Fibroblast of lung (primary cell): ENCODE results near the gene AKAP6. TPM values are rescaled to one million over a fixed set of nuclear protein-coding genes. Genes with fewer than 3 reads are reported as not detected.
A peak's percentile ranks its signal among the peaks of the same experiment; 100 is the strongest.

Experiments
- DNase-seq, 2 donors: peaks; one replicate each; pipeline versions ENCODE4 v3.0.0 to v3.0.0-alpha.2; 2010; ENCODE audit warnings: low read depth in 2 of 2
- H2AFZ ChIP-seq: 2 replicates; pipeline ENCODE4 v1.5.1; 2012; ENCODE audit warnings: low read length, control low read depth, inconsistent platforms
- H3K27ac ChIP-seq: 2 replicates; pipeline ENCODE4 v1.5.1; 2011; ENCODE audit warnings: low read length, control low read depth; ENCODE audit not compliant: insufficient read depth
- H3K27me3 ChIP-seq: 2 replicates; pipeline ENCODE4 v1.5.1; 2011; ENCODE audit warnings: mild to moderate bottlenecking, low read length; ENCODE audit not compliant: control insufficient read depth, insufficient read depth
- H3K36me3 ChIP-seq: 2 replicates; pipeline ENCODE4 v1.5.1; 2011; ENCODE audit warnings: low read length; ENCODE audit not compliant: control insufficient read depth, insufficient read depth
- H3K4me1 ChIP-seq: 2 replicates; pipeline ENCODE4 v1.5.1; 2011; ENCODE audit warnings: low read length; ENCODE audit not compliant: control insufficient read depth, insufficient read depth; ENCODE audit errors: extremely low read depth
- H3K4me2 ChIP-seq: 2 replicates; pipeline ENCODE4 v1.5.1; 2011; ENCODE audit warnings: low read length, control low read depth; ENCODE audit not compliant: insufficient read depth; ENCODE audit errors: extremely low read depth
- H3K4me3 ChIP-seq, 4 experiments: fragments of 200-600 bp in 1 of 4; sonication (generic) in 1 of 4; replicated peaks in 1 of 4; 2 replicates each; pipeline ENCODE4 v1.5.1; 2011 to 2016; ENCODE audit warnings: low read length in 4 of 4, low read depth in 3 of 4, mild to moderate bottlenecking in 3 of 4, control low read depth in 2 of 4, inconsistent platforms in 1 of 4, mixed read lengths in 1 of 4; ENCODE audit not compliant: insufficient read depth in 1 of 4; ENCODE audit errors: control extremely low read depth in 1 of 4
- H3K79me2 ChIP-seq: 2 replicates; pipeline ENCODE4 v1.5.1; 2012; ENCODE audit warnings: mild to moderate bottlenecking, low read length, inconsistent platforms; ENCODE audit not compliant: control insufficient read depth, insufficient read depth
- H3K9ac ChIP-seq: 2 replicates; pipeline ENCODE4 v1.5.1; 2011; ENCODE audit warnings: mild to moderate bottlenecking, low read length, control low read depth; ENCODE audit not compliant: insufficient read depth
- H3K9me3 ChIP-seq: 2 replicates; pipeline ENCODE4 v1.5.1; 2012; ENCODE audit warnings: low read depth, low read length; ENCODE audit not compliant: control insufficient read depth, insufficient read depth
- H4K20me1 ChIP-seq: 2 replicates; pipeline ENCODE4 v1.5.1; 2011; ENCODE audit warnings: low read length; ENCODE audit not compliant: control insufficient read depth, insufficient read depth; ENCODE audit errors: extremely low read depth
- CTCF ChIP-seq, 2 donors: IDR thresholded peaks in 1 of 2; conservative IDR thresholded peaks in 1 of 2; 1 replicate in 1 of 2; 2 replicates in 1 of 2; pipeline ENCODE4 v1.5.1; 2011 to 2012; ENCODE audit warnings: low read length in 2 of 2, control low read depth in 1 of 2, inconsistent platforms in 1 of 2, low read depth in 1 of 2, mild to moderate bottlenecking in 1 of 2
- EZH2 ChIP-seq: IDR thresholded peaks from 2 replicates; pipeline ENCODE4 v1.5.1; 2012; ENCODE audit warnings: low read length, control low read depth, mild to moderate bottlenecking; ENCODE audit errors: missing control alignments
- polyA plus RNA-seq, 2 donors: library from polyadenylated mRNA; depleted of rRNA in 1 of 2; stranded (reverse) in 1 of 2; unstranded in 1 of 2; fragments of >200 nt; gene quantifications; 2 replicates each; pipeline ENCODE4 v1.2.1, GENCODE V29; 2011 to 2012; ENCODE audit warnings: missing spikeins in 1 of 2
- total RNA-seq: library from RNA; depleted of rRNA; stranded (reverse); fragments of >200 nt; gene quantifications from 2 replicates; pipeline ENCODE4 v1.2.1, GENCODE V29; 2014

AKAP6 gene
- total and polyA plus RNA-seq, 2 donors (not counting 1 experiment from before 2014, with no cell fraction given), result 3.3 to 10.9 TPM

- Histone ChIP-seq H3K4me1 (peaks cover 9% of the 10 kb centered on the region), H3K36me3 (no peaks in the 10 kb centered on the region), H3K4me2 (no peak overlapping the region), H3K27ac (no peak overlapping the region), H3K9me3 (no peaks in the 10 kb centered on the region), H3K4me3 (no peak overlapping the region), H3K27me3 (no peaks in the 10 kb centered on the region), H2AFZ (no peak overlapping the region), H4K20me1 (no peaks in the 10 kb centered on the region), H3K9ac (no peak overlapping the region), H3K79me2 (no peaks in the 10 kb centered on the region)
- no peak for TF ChIP-seq EZH2
- no peak for TF ChIP-seq CTCF (conservative IDR thresholded peaks at IDR 0.05 in 1 of 2, IDR thresholded peaks at IDR 0.05 in 1 of 2; ENCODE audit: low read depth in 1 of 2, low read length in 2 of 2)
- peak in 1 of 2 donors; percentile 84 for DNase-seq
These were observed 45.1 kb downstream of the AKAP6 start for GRCh38 chr14:32374155-32374554.

- H4K20me1 ChIP-seq, result no peaks in the 10 kb centered on the region
- peaks cover 6% of the 10 kb centered on the region for H3K4me1 ChIP-seq
- no peaks in the 10 kb centered on the region for H3K27me3 ChIP-seq
- H3K36me3 ChIP-seq, result no peaks in the 10 kb centered on the region
- H3K27ac ChIP-seq, result no peak overlapping the region
- no peaks in the 10 kb centered on the region for H3K9me3 ChIP-seq
- no peak overlapping the region for H3K4me2 ChIP-seq
- H3K9ac ChIP-seq, result no peak overlapping the region
- H3K79me2 ChIP-seq, result no peaks in the 10 kb centered on the region
- H2AFZ ChIP-seq, result no peak overlapping the region
- H3K4me3 ChIP-seq, result no peak overlapping the region
- no peak for DNase-seq
- TF ChIP-seq CTCF (conservative IDR thresholded peaks at IDR 0.05 in 1 of 2, IDR thresholded peaks at IDR 0.05 in 1 of 2; ENCODE audit: low read depth in 1 of 2, low read length in 2 of 2) (no peak), EZH2 (no peak)
These were observed 46.6 kb downstream of the AKAP6 start for GRCh38 chr14:32375663-32376062.

GRCh38 chr14:32377046-32377646 is 48.0 kb downstream of the AKAP6 start:
- Histone ChIP-seq H2AFZ (no peak overlapping the region), H3K4me1 (peaks cover 2% of the 10 kb centered on the region), H3K4me3 (no peak overlapping the region), H3K27me3 (no peaks in the 10 kb centered on the region), H4K20me1 (no peaks in the 10 kb centered on the region), H3K36me3 (no peaks in the 10 kb centered on the region), H3K79me2 (no peaks in the 10 kb centered on the region), H3K27ac (no peak overlapping the region), H3K9ac (no peak overlapping the region), H3K9me3 (no peaks in the 10 kb centered on the region), H3K4me2 (no peak overlapping the region)
- DNase-seq, result no peak
- TF ChIP-seq EZH2 (no peak), CTCF (conservative IDR thresholded peaks at IDR 0.05 in 1 of 2, IDR thresholded peaks at IDR 0.05 in 1 of 2; ENCODE audit: low read depth in 1 of 2, low read length in 2 of 2) (no peak)
